Measurements from ENCODE around the gene AMH. TPM values are rescaled to one million over a fixed set of nuclear protein-coding genes. Genes with fewer than 3 reads are reported as not detected.

AMH gene
- total RNA-seq, 1 donor from 2014 or later = 6.1 TPM

DNA sequence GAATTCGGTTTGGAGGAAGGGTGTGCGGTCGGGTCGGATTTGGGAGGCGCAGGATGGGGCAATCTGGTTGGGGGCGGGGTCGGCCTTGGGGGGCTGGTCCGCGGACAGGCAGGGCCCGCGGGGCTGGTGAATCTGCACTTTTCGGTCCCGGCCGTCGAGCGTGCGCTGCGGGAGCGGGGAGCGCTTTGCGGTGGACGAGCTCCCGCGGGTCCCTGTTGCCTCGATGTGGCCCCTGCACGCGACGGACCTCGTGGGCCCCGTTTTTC, 21.0 kb downstream of the AMH start:
- peak overlapping the region; percentile 100 for H3K4me3 ChIP-seq
- H3K4me1 ChIP-seq = peaks cover 60% of the 10 kb centered on the region
- H3K27me3 ChIP-seq = no peaks in the 10 kb centered on the region
- DNase-seq (peak; percentile 84), ATAC-seq (peak; percentile 2)
- H3K36me3 ChIP-seq = peaks cover 25% of the 10 kb centered on the region
- H3K27ac ChIP-seq = peak overlapping the region; percentile 98
- no peaks in the 10 kb centered on the region for H3K9me3 ChIP-seq
- intact Hi-C loops (cut with DNase I) = loop anchor here (5.0 kb wide), 1 partner anchor 33 kb away; the partner anchor contains the start of genes PLEKHJ1 and SF3A2
- TF ChIP-seq, protein P1, sequence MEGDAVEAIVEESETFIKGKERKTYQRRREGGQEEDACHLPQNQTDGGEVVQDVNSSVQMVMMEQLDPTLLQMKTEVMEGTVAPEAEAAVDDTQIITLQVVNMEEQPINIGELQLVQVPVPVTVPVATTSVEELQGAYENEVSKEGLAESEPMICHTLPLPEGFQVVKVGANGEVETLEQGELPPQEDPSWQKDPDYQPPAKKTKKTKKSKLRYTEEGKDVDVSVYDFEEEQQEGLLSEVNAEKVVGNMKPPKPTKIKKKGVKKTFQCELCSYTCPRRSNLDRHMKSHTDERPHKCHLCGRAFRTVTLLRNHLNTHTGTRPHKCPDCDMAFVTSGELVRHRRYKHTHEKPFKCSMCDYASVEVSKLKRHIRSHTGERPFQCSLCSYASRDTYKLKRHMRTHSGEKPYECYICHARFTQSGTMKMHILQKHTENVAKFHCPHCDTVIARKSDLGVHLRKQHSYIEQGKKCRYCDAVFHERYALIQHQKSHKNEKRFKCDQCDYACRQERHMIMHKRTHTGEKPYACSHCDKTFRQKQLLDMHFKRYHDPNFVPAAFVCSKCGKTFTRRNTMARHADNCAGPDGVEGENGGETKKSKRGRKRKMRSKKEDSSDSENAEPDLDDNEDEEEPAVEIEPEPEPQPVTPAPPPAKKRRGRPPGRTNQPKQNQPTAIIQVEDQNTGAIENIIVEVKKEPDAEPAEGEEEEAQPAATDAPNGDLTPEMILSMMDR (IDR thresholded peaks at IDR 0.05) = no peak

DNA sequence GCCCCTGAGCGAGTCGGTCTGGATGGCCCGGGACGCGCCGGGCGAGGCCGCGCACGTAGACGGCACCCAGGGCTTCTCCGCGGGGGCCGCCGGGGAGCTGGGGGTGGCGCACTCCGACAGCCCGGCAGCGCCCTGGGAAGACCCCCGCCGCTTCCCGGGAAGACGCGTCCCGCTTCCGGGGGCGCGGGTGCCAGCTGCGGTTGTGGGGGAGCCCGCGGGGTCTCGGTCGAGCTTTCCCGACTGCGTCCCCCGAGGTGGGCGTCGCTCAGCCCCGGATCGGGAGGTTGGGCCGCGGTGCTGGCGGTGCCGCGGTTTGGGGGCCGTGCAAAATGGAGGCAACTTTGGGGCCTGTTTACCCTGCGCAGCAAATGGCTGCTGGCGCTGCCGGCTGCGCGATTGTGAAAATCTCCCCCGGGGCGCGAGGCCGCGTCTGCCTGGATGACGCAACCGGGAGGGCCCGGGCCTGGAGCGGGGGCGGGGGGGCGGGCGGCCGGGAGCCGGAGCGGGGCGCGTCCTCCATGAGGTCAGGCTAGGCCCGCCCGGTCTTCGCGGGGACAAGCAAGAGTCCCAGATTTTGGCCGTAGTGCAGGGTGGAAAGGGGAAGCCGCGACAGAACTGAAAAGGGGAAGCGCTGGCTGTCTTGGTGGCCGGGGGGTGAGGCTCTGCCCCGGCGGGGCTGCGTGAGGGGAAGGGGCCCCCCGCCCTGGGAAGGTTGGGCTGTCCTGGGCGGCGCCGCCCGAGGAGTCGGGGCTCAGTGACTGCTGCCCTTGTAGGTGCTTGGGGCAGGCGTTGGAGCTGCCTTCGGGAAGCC, 21.5 kb downstream of the AMH start:
- peaks cover 65% of the 10 kb centered on the region for H3K4me1 ChIP-seq
- H3K9me3 ChIP-seq = no peaks in the 10 kb centered on the region
- DNase-seq (peak; percentile 95), ATAC-seq (peak; percentile 57)
- intact Hi-C loops (cut with DNase I) = loop anchor here (5.0 kb wide), 1 partner anchor 33 kb away; the partner anchor contains the start of genes PLEKHJ1 and SF3A2
- H3K36me3 ChIP-seq = peaks cover 25% of the 10 kb centered on the region
- TF ChIP-seq, protein P1 (IDR thresholded peaks at IDR 0.05) = no peak
- H3K27ac ChIP-seq = peak overlapping the region; percentile 98
- H3K27me3 ChIP-seq = no peaks in the 10 kb centered on the region
- peak overlapping the region; percentile 100 for H3K4me3 ChIP-seq

DNA sequence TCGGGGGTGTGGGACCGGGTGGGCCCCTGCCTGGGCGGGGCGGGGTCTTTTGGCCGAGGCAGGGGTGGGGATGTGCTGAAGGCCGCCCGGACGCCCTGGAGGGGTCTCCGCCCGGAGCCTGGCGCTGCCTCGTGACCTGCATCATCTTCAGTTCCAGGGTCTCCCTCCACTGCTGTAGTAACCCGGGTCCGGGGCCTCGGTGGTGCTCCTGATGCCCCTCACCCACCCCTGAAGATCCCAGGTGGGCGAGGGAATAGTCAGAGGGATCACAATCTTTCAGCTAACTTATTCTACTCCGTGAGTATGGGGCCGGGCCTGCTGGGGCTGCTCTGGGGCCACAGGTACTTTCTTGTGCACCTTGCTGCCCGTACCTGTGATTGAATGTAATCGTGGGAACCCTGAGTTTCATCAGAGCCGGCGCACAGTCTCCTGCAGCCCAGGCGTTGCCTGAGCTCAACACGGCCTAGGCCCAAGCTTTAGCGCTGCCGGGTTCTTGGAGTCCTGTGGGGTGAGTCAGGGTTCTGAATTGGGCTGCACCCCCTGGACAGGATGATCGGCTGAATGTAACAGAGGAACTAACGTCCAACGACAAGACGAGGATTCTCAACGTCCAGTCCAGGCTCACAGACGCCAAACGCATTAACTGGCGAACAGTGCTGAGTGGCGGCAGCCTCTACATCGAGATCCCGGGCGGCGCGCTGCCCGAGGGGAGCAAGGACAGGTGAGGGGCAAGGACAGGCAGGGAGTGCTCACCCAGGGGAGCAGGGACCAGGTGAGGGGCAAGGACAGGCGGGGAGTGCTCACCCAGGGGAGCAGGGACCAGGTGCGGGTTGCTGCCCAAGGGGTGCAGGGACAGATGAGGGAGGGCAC, 22.3 kb downstream of the AMH start:
- ATAC-seq = no peak
- DNase-seq = peak; percentile 67
- peaks cover 59% of the 10 kb centered on the region for H3K4me1 ChIP-seq
- no peaks in the 10 kb centered on the region for H3K27me3 ChIP-seq
- intact Hi-C loops (cut with DNase I) = loop anchor here (5.0 kb wide), 1 partner anchor 34 kb away; the partner anchor contains the start of genes PLEKHJ1 and SF3A2
- no peaks in the 10 kb centered on the region for H3K9me3 ChIP-seq
- TF ChIP-seq, protein P1 (IDR thresholded peaks at IDR 0.05) = no peak
- H3K4me3 ChIP-seq = peak overlapping the region; percentile 100
- peak overlapping the region; percentile 98 for H3K27ac ChIP-seq
- H3K36me3 ChIP-seq = peaks cover 25% of the 10 kb centered on the region

DNA sequence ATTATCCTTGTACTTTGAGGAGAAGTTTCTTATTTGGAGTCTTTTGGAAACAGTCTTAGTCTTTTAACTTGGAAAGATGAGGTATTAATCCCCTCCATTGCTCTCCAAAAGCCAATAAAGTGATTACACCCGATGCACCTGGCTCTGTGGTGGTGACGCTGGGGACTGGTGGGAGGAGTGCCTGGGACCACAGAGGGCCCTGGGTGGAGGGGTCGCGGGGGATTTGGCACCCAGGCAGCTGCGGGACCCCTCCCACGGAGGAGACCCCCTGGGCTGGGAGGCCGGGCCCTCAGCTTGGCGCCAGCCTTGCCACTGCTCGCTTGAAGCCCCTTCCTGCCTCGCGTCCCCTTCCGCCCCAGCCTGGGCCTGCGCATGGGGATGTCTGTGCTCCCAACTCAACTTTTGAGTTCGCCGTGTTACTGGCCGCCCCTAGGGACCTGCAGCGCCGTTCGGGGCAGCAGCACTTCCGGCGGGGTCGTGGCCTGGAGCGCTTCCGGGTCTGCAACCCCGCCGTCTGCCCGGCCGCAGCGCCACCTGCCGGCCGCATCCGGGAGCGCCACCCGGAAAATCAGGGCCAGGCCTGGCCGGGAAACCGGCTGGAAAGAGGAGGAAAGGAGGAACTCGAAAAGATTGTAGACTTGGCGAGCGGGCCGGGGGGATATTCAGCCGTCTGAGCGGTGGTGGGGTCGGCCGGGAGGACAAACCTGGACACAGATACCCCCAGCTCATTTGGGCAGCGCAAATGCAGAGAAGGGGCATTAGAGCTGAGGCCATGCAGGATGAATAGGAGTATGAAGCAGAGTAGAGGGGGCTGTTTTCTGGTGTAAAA, 24.4 kb downstream of the AMH start:
- peak overlapping the region; percentile 36 for H3K4me3 ChIP-seq
- intact Hi-C loops (cut with DNase I) = loop anchor here (5.0 kb wide), 1 partner anchor 36 kb away; the partner anchor contains the start of genes PLEKHJ1 and SF3A2
- H3K27me3 ChIP-seq = no peaks in the 10 kb centered on the region
- peak overlapping the region; percentile 72 for H3K27ac ChIP-seq
- H3K36me3 ChIP-seq = peaks cover 25% of the 10 kb centered on the region
- TF ChIP-seq, protein P1 (IDR thresholded peaks at IDR 0.05) = peak; percentile 96
- peaks cover 44% of the 10 kb centered on the region for H3K4me1 ChIP-seq
- H3K9me3 ChIP-seq = no peaks in the 10 kb centered on the region
- ATAC-seq (peak; percentile 43), DNase-seq (peak; percentile 89)

DNA sequence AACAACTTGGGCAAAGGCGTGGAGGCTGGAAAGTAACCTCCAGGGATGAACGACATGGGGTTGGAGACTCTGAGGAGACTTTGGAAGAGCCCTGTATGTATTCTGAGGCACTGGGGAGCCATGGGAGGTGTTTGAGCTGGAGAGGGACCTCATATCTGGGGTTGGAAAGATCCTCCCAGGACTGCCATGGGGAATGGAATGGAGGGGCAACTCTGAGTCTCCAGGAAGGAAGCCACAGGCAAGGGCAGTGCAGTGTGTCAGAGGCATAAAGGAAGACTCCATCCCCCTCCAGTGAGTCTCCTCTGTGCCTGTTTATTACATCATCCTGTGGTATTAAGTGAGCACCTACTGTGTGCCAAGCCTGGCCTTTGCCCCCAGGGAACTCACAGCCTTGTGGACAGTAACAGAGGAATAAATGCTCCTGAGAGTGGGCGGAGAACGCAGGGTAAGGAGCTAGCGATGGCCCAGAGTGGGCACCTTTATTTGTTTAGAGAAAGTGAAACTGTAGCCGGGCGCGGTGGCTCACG, 25.1 kb downstream of the AMH start:
- H3K4me3 ChIP-seq = peak overlapping the region; percentile 36
- peaks cover 25% of the 10 kb centered on the region for H3K36me3 ChIP-seq
- no peaks in the 10 kb centered on the region for H3K9me3 ChIP-seq
- DNase-seq (no peak), ATAC-seq (no peak)
- no peaks in the 10 kb centered on the region for H3K27me3 ChIP-seq
- TF ChIP-seq, protein P1 (IDR thresholded peaks at IDR 0.05) = no peak
- H3K27ac ChIP-seq = peak overlapping the region; percentile 72
- H3K4me1 ChIP-seq = peaks cover 42% of the 10 kb centered on the region
- intact Hi-C loops (cut with DNase I) = loop anchor here (5.0 kb wide), 1 partner anchor 37 kb away; the partner anchor contains the start of genes PLEKHJ1 and SF3A2

Measured in upper lobe of right lung (tissue), 1 donor.